T-helper 17 cell (primary cell): ENCODE measurements around the gene LAYN. TPM values are rescaled to one million over a fixed set of nuclear protein-coding genes. Genes with fewer than 3 reads are reported as not detected.

Experiments
- ATAC-seq: fragments of 150-1000 bp; cut with Tn5 transposase; 2 replicates; pipeline ENCODE4 v1.10.0; 2021; ENCODE audit warnings: mild to moderate bottlenecking, moderate library complexity
- DNase-seq, 3 donors: peaks; one replicate each; pipeline versions ENCODE4 v3.0.0 to v3.0.0-alpha.2; 2020 to 2021
- H3K9me3 ChIP-seq: one replicate; pipeline ENCODE4 v1.7.0; 2013; ENCODE audit warnings: low read length, mild to moderate bottlenecking; ENCODE audit not compliant: control insufficient read depth, poor library complexity, severe bottlenecking
- H3K27ac Mint-ChIP-seq: one replicate; pipeline ENCODE4 v1.8.0; 2022; ENCODE audit warnings: mild to moderate bottlenecking, moderate library complexity, mixed read lengths
- H3K27me3 Mint-ChIP-seq: one replicate; pipeline ENCODE4 v1.8.0; 2022; ENCODE audit warnings: mixed read lengths
- H3K36me3 Mint-ChIP-seq: one replicate; pipeline ENCODE4 v1.8.0; 2022; ENCODE audit warnings: low read depth, mixed read lengths
- H3K4me1 Mint-ChIP-seq: one replicate; pipeline ENCODE4 v1.8.0; 2022; ENCODE audit warnings: mild to moderate bottlenecking, mixed read lengths
- H3K4me3 Mint-ChIP-seq: one replicate; pipeline ENCODE4 v1.8.0; 2022; ENCODE audit warnings: mild to moderate bottlenecking, moderate library complexity, mixed read lengths
- total RNA-seq, 4 donors: library from RNA in 2 of 4; stranded (reverse) in 2 of 4; gene quantifications; one replicate each; pipeline ENCODE4 v1.2.3 and lab custom pipeline; 2022 to 2026

The LAYN gene
- total RNA-seq, 2 donors from 2014 or later: 1.4 TPM; not detected in 1

DNA sequence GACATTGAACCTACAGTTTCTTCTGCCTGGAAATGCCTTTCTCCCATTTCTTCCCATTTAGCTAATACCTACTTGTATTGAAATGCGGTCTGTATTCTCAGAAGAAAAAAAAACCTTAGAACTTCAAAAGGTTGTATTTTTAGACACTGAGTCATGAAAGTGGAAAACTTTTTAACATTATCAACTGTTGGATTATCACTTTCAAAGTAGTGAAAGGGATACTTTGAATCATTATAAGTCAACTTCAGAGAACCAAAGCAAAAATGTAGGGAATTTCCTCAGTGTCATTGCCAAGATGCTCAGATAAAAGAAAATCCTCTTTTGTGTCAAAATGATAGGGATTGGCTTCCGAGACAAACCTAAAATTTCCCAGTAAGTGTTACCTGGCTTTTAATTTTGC is 19.4 kb upstream of the LAYN start:
- Mint-ChIP-seq H3K4me1 (peaks cover 2% of the 10 kb centered on the region), H3K4me3 (no peak overlapping the region), H3K27me3 (peaks cover 22% of the 10 kb centered on the region), H3K36me3 (no peaks in the 10 kb centered on the region), H3K27ac (no peak overlapping the region)
- ATAC-seq (no peak), DNase-seq (no peak)
- H3K9me3 ChIP-seq: no peaks in the 10 kb centered on the region

DNA sequence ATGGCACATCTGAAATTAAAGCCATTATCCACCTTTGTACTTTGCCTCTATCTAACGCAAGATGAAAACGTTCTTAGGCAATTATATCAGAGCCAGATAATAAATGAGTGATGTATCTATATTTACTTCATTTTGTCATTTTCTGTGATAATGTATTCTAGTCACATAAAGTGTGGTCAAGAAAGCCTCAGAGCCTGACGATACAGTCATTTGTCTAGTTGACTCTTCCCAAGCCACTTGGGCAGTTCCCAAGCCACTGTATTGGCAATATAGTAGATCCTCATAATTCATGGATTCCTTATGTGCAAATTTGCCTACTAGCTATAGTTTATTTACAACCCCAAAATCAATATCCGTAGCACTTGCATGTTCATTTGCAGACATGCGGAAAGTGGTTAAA is 18.1 kb upstream of the LAYN start:
- H3K9me3 ChIP-seq: no peaks in the 10 kb centered on the region
- Mint-ChIP-seq H3K27me3 (peaks cover 22% of the 10 kb centered on the region), H3K36me3 (no peaks in the 10 kb centered on the region), H3K4me1 (peaks cover 2% of the 10 kb centered on the region), H3K4me3 (no peak overlapping the region), H3K27ac (no peak overlapping the region)
- DNase-seq (no peak), ATAC-seq (no peak)

DNA sequence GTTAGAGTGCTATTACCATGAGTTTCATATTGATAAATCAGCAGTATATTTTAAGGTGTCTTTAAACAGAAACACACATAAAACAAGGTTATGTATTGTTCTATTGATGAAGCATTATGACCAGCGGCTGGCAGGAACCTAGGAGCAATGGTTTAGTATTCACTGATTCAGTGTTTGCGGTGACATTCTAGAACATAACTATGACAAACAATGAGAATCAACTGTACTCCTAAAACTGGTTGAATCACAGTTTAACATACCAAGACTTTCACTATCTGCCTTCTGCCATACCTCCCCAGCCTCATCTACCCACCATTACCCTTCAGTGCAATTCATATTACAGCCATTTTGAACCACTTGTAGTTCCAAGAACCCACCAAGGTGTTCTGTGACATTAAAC is 17.2 kb upstream of the LAYN start:
- ATAC-seq: no peak
- Mint-ChIP-seq H3K4me1 (peaks cover 2% of the 10 kb centered on the region), H3K27me3 (peaks cover 22% of the 10 kb centered on the region), H3K27ac (no peak overlapping the region), H3K36me3 (no peaks in the 10 kb centered on the region), H3K4me3 (no peak overlapping the region)
- no peaks in the 10 kb centered on the region for H3K9me3 ChIP-seq
- DNase-seq: no peak

GRCh38 chr11:111524056-111524455 is 16.5 kb upstream of the LAYN start:
- no peaks in the 10 kb centered on the region for H3K9me3 ChIP-seq
- ATAC-seq (no peak), DNase-seq (no peak)
- Mint-ChIP-seq H3K36me3 (no peaks in the 10 kb centered on the region), H3K27ac (no peak overlapping the region), H3K4me1 (peaks cover 8% of the 10 kb centered on the region), H3K27me3 (peaks cover 22% of the 10 kb centered on the region), H3K4me3 (no peak overlapping the region)

GRCh38 chr11:111525456-111525855 is 15.1 kb upstream of the LAYN start:
- H3K36me3 Mint-ChIP-seq: no peaks in the 10 kb centered on the region
- H3K27ac Mint-ChIP-seq: no peak overlapping the region
- H3K27me3 Mint-ChIP-seq: peaks cover 22% of the 10 kb centered on the region
- no peak overlapping the region for H3K4me3 Mint-ChIP-seq
- H3K9me3 ChIP-seq: no peaks in the 10 kb centered on the region
- no peak for ATAC-seq
- peaks cover 9% of the 10 kb centered on the region for H3K4me1 Mint-ChIP-seq
- no peak for DNase-seq

DNA sequence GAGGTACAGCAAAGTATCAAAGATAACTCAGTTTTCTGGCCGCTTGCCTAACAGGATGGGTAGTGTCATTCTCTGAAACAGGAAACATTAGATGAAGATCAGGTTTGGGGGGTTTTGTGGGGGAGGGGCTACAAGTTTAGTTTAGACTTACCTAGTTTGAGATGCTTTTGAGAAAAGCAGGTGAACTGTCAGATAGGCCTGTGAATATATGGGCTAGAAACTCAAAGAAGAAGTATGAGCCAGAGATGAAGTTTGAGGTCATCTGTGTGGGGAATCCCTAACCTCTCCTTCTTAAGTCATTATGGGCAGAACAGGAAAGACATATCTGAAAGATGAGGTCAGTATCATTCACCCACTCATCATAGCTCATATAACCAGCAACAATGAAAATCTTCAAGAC is 14.0 kb upstream of the LAYN start:
- DNase-seq: no peak
- no peaks in the 10 kb centered on the region for H3K9me3 ChIP-seq
- peak; percentile 63 for ATAC-seq
- H3K27me3 Mint-ChIP-seq: peaks cover 22% of the 10 kb centered on the region
- H3K36me3 Mint-ChIP-seq: no peaks in the 10 kb centered on the region
- H3K27ac Mint-ChIP-seq: no peak overlapping the region
- peaks cover 9% of the 10 kb centered on the region for H3K4me1 Mint-ChIP-seq
- no peak overlapping the region for H3K4me3 Mint-ChIP-seq

DNA sequence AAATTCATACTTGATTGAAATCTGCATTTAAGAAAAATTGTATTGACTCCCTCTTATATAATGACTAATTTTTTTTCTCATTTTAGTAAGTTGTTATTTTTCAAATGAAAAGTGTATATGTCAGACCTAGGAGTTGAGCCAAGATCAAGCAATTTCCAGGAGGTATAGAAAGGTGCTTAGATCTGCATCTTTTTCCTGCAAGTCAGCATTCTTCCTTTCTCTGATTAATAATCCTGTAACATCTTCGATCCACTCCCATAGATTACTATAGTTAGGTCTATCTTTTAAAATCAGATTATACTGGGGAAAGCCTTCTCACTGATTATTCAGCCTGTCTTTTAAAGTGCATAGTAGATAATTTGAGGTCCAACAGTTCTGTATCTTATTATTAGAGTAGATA is 13.2 kb upstream of the LAYN start:
- Mint-ChIP-seq H3K4me1 (peaks cover 11% of the 10 kb centered on the region), H3K27ac (no peak overlapping the region), H3K36me3 (no peaks in the 10 kb centered on the region), H3K4me3 (no peak overlapping the region), H3K27me3 (peaks cover 20% of the 10 kb centered on the region)
- no peak for ATAC-seq
- H3K9me3 ChIP-seq: no peaks in the 10 kb centered on the region
- no peak for DNase-seq

DNA sequence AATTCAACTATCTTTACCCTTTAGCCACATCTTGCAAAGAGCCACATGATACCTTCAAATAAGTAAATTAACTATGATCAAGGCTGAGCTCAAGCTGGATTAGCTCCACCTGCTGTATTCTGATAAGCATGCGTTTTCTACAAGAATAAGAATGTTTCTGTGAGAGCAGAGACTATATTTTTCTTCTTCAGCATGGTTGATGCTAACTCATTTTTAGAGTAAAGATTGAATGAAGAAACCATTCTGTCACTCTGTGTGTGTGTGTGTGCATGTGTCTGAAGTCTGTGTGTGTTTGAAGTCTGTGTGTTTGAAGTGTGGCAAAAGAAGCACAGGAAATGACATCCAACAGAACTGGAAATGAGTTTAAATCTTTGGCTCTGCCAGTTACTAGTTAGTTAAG is 12.0 kb upstream of the LAYN start:
- peaks cover 16% of the 10 kb centered on the region for H3K27me3 Mint-ChIP-seq
- H3K9me3 ChIP-seq: no peaks in the 10 kb centered on the region
- H3K4me1 Mint-ChIP-seq: peaks cover 11% of the 10 kb centered on the region
- no peak for DNase-seq
- peak; percentile 64 for ATAC-seq
- H3K4me3 Mint-ChIP-seq: no peak overlapping the region
- no peaks in the 10 kb centered on the region for H3K36me3 Mint-ChIP-seq
- no peak overlapping the region for H3K27ac Mint-ChIP-seq

- Mint-ChIP-seq H3K4me3 (no peak overlapping the region), H3K4me1 (peaks cover 11% of the 10 kb centered on the region), H3K36me3 (no peaks in the 10 kb centered on the region), H3K27ac (no peak overlapping the region), H3K27me3 (peaks cover 22% of the 10 kb centered on the region)
- H3K9me3 ChIP-seq: no peaks in the 10 kb centered on the region
- ATAC-seq (no peak), DNase-seq (no peak)
Observed at GRCh38 chr11:111530091-111530490, 10.4 kb upstream of the LAYN start.

DNA sequence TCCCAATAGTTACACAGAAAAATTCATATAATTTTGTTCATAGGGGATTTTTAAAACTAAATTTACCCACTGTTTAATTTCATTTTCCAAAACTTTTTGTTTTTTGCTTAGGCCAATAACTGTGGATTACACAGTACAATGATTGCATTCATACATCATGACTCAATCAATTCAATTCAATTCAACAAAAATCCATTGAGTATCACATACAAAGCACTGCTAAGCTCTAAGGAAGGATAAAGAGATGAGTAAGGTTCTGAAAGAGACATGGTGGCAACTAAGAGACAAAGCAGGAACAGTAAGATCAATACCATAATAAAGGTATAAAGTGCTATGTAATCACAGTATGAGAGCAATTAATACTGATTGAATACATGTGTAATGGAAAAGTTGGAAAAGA is 9.4 kb upstream of the LAYN start:
- Mint-ChIP-seq H3K36me3 (no peaks in the 10 kb centered on the region), H3K27ac (no peak overlapping the region), H3K4me3 (no peak overlapping the region), H3K27me3 (peaks cover 32% of the 10 kb centered on the region), H3K4me1 (peaks cover 11% of the 10 kb centered on the region)
- DNase-seq (no peak), ATAC-seq (no peak)
- no peaks in the 10 kb centered on the region for H3K9me3 ChIP-seq

- Mint-ChIP-seq H3K36me3 (no peaks in the 10 kb centered on the region), H3K27me3 (peaks cover 39% of the 10 kb centered on the region), H3K4me1 (peaks cover 11% of the 10 kb centered on the region), H3K27ac (no peak overlapping the region), H3K4me3 (no peak overlapping the region)
- DNase-seq (no peak), ATAC-seq (peak; percentile 76)
- H3K9me3 ChIP-seq: no peaks in the 10 kb centered on the region
Observed at GRCh38 chr11:111531687-111532364, 8.7 kb upstream of the LAYN start.

DNA sequence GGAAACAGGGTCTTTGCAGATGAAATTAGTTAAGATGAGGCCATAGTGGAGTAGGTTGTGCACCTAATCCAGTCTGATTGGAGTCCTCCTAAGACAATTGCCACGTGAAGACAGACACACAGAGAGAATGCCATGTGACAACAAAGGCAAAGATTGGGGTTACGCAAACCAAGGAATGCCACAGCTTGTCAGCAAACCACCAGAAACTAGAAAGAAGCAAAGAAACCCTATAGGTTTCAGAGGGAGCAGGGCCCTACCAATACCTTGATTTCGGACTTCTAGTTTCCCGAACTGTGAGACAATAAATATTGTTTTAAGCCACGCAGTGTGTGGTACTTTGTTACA is 8.2 kb upstream of the LAYN start:
- Mint-ChIP-seq H3K4me1 (peaks cover 11% of the 10 kb centered on the region), H3K36me3 (no peaks in the 10 kb centered on the region), H3K27ac (no peak overlapping the region), H3K4me3 (no peak overlapping the region), H3K27me3 (peaks cover 44% of the 10 kb centered on the region)
- no peaks in the 10 kb centered on the region for H3K9me3 ChIP-seq
- ATAC-seq: no peak
- no peak for DNase-seq

DNA sequence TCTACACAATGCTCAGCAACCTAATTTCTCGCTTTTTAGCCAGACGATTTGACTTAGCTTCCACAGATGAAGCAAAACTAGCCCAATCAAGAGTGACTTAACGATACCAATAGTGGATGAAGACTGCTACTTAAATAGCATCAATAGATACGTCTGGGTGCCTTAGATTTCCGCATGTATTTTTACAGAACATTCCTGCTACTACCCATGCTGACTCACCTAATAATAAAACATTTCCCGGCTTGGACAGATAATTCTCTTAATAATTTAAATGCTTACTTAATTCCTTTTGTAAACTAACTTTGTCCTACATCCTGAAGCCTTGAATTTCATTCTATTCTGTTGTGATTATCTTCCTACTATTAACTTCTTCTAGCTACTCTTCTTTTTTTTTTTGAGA is 5.2 kb upstream of the LAYN start:
- no peak overlapping the region for H3K4me3 Mint-ChIP-seq
- ATAC-seq (no peak), DNase-seq (no peak)
- no peaks in the 10 kb centered on the region for H3K9me3 ChIP-seq
- no peak overlapping the region for H3K27ac Mint-ChIP-seq
- no peaks in the 10 kb centered on the region for H3K36me3 Mint-ChIP-seq
- H3K4me1 Mint-ChIP-seq: peaks cover 5% of the 10 kb centered on the region
- H3K27me3 Mint-ChIP-seq: peaks cover 73% of the 10 kb centered on the region

DNA sequence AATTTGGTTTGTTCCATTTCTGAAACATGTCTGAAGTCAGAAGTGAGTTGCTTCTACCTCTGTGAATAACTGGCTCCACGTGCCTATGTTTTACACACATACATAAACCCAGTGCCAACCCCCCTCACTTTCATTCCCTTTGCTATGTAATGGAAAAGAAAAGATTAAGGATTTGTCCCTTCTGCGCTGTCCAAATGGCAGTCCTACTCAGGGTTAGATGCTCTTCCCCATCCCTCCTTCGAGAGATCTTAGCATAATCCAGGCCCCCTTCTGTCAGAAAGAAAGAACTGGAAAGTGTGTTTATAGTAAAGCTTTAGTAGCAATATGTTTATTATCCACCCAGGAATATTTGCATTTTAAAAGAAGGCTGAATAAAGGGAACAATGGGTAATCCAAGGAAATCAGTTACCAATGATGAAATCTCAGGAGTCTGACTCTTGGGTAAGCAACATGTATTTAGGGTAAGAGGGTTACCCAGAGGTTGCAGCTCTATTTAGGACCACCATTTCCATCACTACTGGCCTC is 3.1 kb upstream of the LAYN start:
- Mint-ChIP-seq H3K4me1 (peaks cover 7% of the 10 kb centered on the region), H3K4me3 (no peak overlapping the region), H3K27ac (no peak overlapping the region), H3K27me3 (peaks cover 81% of the 10 kb centered on the region), H3K36me3 (no peaks in the 10 kb centered on the region)
- no peak for DNase-seq
- no peaks in the 10 kb centered on the region for H3K9me3 ChIP-seq
- no peak for ATAC-seq
